Activated effector memory CD4-positive, alpha-beta T cell treated with Interleukin-2 at 50 U/mL for 16 hours (primary cell): ENCODE measurements around the gene ATL1.
"Not testable (repeated sequence)": the region's sequence is repeated elsewhere in the genome, so short reads cannot be mapped to it uniquely, and the experiment has no call there.

Source experiments
- DNase-seq: peaks from one replicate; pipeline ENCODE4 v3.0.0-alpha.2; 2020

The ATL1 gene

DNA sequence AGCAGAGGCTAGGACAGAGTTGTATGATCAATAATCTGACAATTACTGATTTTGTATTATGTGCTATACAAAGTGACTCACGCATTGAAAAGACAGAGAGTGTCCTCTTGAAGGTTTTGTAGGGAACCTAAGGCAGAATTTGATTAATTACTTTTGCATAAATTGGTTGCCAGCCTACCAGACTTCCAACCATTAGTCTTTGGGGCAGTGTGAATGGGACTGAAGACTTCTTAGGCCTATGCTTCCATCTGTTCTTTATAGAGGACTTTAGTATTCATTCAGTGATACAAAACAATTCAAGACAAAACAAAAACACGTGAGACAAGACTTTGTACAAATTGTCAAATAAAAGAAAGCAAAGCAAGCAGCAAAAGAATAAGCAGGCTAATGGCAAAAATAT is 46.5 kb downstream of the ATL1 start:
- no peak for DNase-seq

DNA sequence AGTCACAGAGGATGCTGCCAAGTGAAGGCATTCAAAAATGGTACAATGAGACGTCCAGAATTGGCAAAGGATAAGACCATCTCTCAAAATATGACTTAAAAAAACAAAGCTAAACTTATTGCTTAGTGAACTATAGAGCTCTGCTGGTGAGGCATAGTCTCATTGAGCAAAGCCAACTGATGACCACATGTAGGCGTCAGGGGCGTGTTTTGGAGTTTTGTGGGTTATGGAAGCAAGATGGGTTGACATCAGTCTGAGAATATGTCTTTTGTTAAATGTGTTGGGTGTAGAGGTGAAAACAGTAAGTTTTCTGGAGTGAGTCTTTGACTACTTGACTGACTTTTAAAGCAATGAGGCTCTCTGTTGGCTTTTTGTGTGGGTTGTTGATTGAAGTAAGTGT is 47.2 kb downstream of the ATL1 start:
- DNase-seq, result no peak

DNA sequence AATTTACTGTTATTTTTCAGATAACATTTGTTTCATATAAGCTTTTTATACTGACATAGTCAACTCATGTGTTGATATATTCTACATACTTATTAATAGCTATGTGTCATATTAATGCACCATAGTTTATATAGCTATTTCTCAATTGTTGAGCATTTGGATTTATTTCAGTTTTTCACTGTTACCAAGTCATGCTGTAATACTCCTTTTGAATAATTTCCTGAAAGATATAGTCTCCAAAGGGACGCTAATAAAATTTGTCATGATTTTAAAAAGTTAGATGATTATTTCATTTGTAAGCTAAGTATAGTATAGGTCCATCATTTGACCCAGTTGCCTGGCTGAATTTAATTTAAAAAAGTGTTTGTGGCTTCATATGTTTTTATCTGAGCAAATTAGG is 47.8 kb downstream of the ATL1 start:
- DNase-seq, result no peak

DNA sequence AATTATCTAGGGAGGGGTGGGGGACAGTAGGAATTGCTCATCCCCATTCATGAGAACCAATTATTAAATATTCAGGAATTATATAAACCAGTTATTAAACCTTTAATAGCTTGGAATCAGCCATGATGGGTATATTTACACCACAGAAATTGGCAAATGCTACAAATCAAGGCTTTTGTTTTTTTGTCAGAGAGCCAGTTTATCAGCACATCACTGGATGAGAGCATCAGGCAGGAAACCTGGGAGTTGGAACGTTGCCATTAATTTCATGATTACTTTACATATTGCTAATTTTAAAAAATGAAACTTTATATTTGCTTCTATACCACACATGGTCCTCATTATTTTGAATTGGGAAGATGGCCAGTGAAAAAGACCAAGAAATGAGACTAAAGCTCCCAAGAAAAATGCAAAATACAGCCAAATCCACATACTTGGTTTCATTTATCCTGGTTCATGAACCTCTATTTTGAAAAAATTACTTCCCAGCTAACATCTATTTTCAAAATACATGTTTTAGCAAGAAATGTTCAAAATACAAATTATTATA is 48.4 kb downstream of the ATL1 start:
- no peak for DNase-seq

DNA sequence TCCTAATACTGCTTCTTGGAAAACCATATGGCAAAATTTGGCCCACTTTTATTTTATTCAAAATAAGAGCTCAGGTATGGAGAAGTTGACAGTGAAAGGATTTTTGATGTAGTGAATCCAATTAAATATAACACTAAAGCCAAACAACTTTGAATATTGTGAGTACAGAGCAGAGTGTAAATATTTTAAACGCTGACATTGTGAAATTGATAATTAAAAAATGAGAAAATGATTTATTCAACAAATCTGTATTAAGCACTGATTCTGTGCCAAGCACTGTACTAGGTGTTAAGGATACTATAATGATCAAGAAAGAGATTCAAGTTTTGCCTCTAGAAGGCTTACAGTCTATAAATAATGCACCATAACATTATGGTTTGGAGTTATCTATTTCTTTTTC is 50.5 kb downstream of the ATL1 start:
- no peak for DNase-seq

DNA sequence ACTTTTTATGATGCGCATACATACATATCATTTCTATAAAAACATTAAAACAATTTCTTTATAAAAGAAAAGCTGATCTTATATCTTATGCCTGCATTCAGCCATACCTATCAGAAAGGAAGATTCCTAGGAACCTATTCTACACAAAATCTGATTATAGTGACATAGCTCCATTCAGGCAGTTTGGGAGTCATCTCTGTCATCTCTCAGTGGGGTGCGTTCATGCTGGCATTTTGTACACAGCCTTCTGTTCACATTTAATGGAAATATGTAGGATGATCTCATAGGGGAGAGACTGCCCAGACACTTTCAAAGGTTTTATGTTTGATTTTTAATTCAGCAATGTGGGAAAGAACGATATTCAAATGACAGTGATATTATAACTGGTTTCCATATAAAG is 52.9 kb downstream of the ATL1 start:
- no peak for DNase-seq

DNA sequence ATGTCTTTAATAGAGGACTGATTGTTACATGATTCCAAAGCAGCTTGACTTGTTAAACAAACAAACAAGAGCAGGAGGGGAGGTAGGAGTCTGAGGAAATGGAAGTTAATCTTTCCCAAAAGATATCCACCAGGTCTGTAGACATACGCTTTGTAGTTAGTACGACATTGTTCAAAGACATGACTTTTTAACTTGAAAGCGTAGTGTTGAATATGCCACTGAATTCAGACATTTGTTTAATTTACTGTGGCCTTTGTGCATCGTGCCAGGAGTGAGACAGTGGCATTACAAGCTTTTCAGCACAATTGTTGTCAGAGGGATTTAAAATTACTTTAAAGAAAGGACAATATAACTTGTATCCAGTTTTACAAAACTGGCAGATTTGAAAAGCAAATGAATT is 55.1 kb downstream of the ATL1 start:
- DNase-seq, result no peak

DNA sequence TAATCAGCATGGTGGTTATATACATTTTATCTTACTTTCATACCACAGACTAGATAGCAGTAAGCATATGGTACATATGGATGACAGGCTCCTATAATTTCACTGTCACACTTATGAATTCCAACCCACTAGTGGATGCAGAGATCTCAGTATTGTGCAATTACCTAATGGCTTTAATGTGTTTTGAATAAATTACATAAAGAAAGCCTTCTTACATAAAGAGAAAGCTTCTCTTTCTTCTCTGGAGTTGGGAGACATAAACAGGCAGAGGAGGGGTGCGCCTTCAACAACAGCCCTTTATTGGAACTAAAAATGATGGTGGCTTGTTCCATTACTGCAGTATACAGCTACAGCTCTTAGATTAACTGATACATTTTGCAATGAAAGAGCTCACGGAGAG is 55.6 kb downstream of the ATL1 start:
- no peak for DNase-seq

DNA sequence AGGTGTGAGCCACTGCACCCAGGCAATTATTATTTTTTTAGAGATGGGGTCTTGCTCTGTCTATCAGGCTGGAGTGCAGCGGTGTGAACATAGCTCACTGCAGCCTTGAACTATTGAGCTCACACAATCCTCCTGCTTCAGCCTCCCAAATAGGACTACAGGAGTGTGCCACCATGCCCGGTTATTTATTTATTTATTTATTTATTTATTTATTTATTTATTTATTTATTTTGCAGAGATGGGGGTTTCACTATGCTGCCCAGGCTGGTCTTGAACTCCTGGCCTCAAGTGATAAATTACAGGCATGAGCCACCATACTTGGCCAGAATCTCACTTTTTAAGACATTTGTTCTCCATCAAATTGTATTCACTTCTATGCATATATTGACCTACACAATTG is 56.3 kb downstream of the ATL1 start:
- no peak for DNase-seq

DNA sequence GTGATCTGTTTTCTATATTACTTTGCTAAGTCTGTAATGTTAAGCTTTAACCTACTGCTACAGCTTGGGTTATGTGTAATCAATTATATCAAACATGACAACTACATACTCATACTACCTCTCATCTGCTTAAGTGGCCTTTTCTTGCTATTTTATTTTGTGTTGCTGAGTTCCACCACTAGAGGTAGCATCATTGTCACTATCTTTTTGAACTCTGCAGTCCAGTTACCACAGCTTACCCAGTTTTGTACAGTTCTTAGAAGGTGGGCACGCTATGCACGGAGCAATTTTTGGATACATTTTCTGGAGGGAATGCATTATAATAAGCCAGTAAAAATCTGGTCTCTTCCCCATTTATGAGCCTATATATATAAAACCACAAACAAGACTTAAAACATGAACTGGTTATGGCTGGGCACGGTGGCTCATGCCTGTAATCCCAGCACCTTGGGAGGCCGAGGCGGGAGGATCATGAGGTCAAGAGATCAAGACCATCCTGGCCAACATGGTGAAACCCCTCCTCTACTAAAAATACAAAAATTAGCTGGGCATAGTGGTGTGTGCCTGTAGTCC is 59.7 kb downstream of the ATL1 start:
- no peak for DNase-seq

DNA sequence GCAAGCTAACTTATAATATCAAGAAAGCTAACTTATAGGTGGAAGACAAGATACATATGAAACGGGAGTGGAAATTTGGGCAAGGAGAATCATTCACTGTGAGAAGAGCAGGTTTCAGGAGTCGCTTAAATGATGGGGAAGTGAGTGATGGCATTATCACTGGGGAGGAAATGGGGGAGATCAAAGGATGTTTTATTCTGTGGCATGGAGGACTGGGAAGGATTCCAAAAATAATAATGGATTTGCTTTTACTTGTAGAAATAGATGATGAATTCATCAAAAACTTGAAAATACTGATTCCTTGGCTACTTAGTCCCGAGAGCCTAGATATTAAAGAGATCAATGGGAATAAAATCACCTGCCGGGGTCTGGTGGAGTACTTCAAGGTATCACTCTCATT is 60.4 kb downstream of the ATL1 start:
- DNase-seq, result no peak

DNA sequence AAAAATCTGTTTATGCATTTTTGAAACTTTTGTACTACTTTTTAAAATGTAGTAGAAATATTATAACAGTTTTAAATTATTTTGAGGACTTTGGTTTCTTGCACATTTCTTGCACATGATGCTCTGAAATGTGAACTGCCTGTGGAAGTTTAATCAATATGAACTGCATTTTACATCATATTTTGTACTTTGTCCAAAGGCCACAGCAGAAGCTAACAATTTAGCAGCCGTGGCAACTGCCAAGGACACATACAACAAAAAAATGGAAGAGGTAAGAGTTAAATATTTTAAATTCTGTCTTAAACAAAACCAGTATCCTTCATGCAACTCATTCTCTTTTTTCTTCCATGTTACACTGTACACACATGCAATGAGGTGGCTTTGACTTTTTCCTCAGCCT is 63.0 kb downstream of the ATL1 start:
- DNase-seq, result no peak

DNA sequence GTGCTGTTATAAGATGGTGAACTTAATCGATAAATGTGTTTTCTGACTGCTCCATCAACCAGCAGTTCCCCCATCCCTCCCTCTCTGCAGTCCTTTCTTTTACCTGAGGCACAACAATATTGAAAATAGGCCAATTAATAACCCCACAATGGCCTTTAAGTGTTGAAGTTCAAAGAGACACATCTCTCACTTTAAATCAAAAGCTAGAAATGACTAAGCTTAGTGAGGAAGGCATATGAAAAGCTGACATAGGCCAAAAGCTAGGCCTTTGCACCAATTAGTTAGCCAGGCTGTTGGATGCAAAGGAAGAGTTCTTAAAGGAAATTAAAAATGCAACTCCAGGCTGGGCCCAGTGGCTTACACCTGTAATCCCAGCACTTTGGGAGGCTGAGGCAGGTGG is 64.5 kb downstream of the ATL1 start:
- no peak for DNase-seq

DNA sequence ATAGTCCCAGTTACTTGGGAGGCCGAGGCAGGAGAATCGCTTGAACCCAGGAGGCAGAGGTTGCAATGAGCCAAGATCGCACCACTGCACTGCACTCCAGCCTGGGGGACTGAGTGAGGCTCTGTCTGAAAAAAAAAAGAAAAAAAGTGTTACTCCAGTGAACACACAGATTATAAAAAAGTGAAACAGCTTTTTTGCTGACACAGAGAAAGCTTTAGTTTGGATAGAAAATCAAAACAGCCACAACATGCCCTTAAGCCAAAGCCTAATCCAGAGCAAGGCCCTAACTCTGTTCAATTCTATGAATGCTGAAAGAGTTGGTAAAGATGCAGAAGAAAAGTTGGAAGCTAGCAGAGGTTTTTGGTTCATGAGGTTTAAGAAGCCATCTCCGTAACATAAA is 65.0 kb downstream of the ATL1 start:
- DNase-seq, result not testable (repeated sequence)

DNA sequence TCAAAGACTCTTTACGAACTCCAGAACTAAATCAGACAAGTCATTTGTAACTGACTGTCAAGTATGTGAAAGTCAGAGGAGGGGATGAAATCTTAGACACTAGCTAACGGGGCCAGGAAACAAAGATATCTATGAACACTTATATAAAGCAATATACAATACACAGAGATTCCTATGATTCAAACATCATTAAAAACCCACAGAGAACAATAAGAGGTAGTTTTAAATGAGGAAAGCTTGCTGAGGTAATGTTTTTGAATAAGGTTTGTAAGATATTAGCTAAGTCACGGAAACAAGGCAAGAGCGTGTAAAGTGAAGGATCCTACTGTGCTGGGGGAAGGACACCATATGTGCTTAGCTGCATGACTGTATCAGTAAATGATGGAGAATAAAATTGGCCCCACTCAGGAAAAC is 71.5 kb downstream of the ATL1 start:
- no peak for DNase-seq

DNA sequence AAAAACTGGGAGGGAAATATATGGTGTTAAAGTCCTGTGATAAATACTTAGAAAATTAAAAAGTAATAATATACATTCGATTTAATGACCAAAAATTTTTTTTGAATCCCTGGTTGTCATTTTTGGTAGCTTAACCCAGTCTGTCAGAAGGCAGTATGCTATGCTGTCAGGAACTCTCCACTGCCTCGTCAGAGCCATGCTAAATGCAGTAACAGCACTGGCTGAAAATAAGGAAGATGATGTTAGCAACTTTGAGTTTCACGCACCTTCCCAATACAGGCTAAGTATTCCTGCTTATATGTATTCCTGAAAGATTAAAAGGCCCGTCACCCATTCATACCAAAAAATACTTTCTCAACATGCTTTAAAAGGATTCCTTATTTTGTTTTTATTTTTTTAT is 74.0 kb downstream of the ATL1 start:
- no peak for DNase-seq

DNA sequence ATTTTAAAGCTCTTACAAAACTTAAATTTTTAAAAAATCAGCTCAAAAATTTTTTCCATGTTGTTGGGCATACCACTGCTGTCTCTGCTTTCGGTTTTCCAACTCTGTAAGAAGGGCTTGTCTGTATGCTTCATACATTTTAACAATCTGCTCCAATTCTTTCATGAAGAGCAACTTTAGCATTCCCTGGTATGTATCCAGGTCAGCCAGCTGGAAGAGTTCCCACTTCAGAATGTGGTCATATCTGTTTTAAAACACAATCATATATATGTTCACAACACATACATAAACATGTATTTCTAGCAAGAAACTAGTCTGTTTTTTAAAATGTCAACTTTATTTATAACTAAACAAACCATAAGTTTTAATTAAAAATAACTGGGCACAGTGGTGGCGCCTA is 75.2 kb downstream of the ATL1 start:
- DNase-seq, result no peak

DNA sequence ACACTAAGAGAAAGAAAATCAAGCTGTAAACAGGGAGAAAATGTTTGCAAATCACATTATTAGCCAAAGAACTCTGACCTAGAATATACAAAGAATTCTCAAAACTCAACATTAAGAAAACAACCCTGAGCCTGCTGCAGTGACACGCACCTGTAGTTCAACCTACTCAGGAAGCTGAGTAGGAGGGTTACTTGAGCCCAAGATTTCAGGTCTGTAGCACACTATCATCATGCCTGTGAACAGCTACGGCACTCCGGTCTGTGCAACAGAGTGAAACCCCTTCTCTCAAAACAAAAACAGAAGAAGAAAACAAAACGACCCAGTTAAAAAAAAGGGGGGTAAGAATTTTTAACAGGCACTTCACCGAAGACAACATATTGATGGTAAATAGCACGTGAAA is 87.3 kb downstream of the ATL1 start:
- DNase-seq, result no peak

DNA sequence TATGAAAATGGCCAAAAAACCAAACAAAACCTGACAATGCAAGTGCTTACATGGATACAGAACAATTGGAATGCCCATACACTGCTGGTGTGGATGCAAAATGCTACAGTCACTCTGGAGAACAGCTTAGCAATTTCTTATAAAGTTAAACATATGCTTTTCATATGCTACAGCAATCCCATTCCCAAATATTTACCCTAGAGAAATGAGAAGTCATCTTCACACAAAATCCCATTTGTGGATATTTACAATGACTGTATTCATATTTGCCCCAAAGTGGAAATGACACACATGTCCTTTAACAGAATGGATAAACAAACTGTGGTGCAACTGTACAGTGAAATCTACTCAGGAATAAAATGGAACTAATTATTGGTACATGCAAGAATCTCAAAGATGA is 87.8 kb downstream of the ATL1 start:
- DNase-seq, result no peak

DNA sequence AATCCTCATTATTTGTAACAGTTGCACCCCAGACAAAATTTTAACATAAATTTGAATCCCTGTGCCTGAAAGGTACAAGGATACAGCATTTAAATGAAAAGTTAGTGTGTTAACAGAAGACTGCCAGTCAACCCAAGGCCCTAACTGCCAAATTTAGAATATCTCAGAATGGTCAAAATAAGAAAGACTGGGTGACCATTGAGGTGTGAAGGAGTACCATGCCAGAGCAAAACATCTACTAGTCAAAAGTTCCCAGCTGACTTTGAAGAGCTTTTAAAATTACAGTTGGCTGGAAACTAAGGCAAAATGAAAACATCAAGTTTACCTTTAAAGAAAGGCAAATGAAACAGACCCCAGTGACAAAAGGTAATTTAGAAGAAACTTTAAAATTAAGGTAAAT is 89.7 kb downstream of the ATL1 start:
- DNase-seq, result no peak

DNA sequence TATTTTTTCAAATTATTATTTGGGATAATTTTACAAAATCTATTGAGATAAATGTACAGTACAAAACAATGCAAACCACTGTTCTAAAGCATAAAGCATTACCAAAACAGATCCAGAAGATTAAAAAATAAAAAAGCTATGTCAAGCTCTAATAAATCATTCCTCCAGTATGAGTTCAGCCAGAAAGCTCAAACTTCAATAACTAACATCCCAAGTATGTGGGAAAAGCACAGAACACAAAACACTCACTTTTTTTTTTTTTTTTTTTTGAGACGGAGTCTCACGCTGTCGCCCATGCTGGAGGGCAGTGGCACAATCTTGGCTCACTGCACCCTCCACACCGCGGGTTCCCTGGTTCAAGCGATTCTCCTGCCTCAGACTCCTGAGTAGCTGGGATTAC is 96.8 kb downstream of the ATL1 start:
- DNase-seq, result no peak

DNA sequence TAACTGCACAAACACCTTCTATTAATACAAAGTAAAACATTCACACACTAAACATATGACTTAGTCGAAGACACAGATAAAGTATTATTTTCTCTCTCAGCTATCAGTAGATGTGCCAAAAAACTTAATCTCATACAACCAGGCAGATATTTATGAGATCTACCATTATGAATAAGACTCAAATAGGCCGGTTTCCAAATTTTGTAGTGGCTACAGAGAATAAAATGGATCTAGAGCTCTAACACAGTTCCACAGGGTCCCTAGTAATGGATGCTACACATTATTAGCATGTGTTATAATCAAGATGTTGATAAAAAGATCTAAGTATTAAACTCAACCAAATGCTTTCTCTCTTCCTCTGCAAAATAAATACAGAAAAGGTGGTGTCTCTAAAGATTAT is 97.8 kb downstream of the ATL1 start:
- DNase-seq, result no peak

DNA sequence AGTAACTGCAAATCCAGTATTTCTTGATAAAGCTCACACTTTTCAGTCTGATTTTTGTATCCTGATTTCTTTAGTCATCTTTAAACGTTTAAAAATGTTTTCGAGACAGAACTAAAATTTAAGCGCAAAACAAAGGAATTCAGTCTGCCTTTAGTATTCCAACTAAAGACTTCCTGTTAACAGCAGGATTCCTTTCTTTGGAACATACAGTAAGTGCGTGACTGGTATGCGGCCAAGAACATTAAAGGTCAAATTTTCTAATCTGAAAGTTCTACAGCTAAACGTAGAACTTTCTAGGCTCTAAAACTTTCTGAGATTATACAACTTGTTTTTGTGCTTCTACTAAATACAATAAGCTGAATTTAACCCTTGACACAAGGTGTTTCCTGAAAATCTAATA is 98.3 kb downstream of the ATL1 start:
- no peak for DNase-seq

DNA sequence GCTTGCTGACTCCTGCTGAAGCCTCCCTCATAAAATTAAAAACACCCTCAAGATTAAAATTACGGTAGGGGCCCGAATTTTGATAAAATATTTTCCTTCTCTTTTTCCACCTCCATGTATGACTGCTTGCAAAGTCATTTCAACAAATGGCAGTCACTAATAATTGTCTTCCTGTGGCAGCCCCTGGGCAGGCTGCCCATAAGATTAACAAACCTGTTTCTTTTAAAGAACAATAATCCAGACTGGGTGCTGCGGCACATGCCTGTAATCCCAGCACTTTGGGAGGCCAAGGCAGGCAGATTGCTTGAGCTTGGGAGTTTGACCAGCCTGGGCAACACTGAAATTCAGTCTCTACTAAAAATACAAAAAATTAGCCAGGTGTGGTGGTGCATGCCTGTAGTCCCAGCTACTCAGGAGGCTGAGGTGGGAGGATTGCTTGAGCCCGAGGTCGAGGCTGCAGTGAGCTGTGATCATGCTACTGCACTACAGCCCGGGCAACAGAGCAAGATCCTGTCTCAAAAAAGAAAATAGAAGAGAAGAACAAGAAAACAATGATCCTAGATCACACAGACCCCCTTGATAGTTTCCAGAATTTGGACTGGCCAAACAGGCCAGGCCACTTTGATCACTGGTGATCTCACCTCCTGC is 99.5 kb downstream of the ATL1 start:
- DNase-seq, result no peak

DNA sequence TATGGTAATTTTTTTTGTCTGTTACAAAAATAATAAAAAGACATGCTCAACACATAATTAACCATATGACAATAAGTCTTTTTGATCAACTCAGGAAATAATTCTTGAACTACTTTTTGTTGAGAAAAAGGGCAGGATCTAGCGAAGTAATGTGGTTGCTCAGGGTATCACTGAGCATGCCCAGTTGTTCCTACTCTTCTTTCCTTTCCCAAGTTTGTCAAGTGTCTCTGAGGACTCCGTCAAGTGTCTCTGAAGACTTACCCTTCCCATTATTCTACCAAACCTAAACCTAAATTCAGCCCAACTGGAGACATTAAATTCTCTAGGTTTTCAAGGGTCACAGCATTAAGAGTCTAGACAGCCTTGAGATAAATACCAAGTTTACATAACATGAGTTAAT is 104.6 kb downstream of the ATL1 start:
- DNase-seq, result not testable (repeated sequence)
